ENCODE data around the gene LAPTM4A.
A peak's percentile ranks its signal among the peaks of the same experiment; 100 is the strongest.

Gene LAPTM4A

DNA sequence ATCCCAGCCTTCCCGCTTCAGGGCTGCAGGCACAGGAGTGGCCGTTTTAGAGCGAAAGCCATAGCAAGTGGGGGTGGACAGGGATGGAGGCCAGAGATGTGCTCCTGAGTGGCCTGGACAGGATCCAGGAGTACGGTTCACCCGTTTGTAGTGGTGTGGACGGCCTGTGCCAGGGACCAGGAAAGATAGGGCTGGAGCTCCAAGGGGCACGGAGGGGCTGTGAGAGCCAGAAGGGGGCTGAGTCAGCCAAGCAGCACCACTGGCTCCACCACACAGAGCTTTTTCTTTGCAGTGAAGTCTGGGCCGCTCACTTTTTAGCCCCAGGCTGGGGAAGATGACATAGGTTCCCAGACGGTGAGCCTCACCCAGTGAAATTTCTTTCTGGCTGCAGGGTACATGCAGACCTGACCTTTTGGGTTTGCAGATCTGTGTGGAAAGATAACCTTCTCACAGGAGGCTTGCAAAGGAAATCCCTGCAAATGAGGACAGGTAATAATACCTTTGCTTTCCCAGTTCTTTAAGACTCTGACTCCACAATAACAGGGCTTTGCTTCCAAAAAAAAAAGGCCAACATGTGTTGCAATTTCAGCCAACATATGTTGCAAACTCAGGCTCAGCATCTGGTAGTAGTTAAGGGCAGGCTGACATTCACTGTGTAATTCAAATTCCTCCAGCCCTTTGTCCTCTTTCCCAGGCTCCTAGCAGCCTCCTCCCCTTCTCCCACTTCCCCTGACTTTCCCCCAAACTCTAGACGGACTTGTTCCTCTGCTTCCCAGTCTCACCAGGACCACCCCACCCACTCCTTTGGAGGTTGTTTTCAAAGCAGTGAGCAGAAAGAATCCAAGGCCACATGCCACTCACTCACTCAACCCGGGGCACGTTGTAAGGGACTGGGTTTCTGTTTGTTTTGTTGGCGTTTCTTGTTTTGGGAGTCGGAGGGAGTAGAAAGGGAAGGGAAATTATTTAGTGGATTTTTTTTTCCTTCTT lies 20.3 kb upstream of the LAPTM4A start:
- H3K4me1 ChIP-seq, result no peaks in the 10 kb centered on the region
- no peaks in the 10 kb centered on the region for H3K27me3 ChIP-seq (ENCODE audit: control insufficient read depth, insufficient read depth, low read length)
- no peaks in the 10 kb centered on the region for H3K9me3 ChIP-seq (ENCODE audit: control insufficient read depth, low read length)
- no peak overlapping the region for H3K4me2 ChIP-seq (ENCODE audit: low read length)
- no peak overlapping the region for H3K9ac ChIP-seq
- no peaks in the 10 kb centered on the region for H3K79me2 ChIP-seq
- H3K4me3 ChIP-seq (ENCODE audit: low read depth, low read length), result no peak overlapping the region
- TF ChIP-seq, protein P1, sequence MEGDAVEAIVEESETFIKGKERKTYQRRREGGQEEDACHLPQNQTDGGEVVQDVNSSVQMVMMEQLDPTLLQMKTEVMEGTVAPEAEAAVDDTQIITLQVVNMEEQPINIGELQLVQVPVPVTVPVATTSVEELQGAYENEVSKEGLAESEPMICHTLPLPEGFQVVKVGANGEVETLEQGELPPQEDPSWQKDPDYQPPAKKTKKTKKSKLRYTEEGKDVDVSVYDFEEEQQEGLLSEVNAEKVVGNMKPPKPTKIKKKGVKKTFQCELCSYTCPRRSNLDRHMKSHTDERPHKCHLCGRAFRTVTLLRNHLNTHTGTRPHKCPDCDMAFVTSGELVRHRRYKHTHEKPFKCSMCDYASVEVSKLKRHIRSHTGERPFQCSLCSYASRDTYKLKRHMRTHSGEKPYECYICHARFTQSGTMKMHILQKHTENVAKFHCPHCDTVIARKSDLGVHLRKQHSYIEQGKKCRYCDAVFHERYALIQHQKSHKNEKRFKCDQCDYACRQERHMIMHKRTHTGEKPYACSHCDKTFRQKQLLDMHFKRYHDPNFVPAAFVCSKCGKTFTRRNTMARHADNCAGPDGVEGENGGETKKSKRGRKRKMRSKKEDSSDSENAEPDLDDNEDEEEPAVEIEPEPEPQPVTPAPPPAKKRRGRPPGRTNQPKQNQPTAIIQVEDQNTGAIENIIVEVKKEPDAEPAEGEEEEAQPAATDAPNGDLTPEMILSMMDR (IDR thresholded peaks at IDR 0.05), result no peak
- peak overlapping the region; percentile 62 for H3K27ac ChIP-seq
- peak overlapping the region; percentile 45 for H2AFZ ChIP-seq
- H3K36me3 ChIP-seq (ENCODE audit: control insufficient read depth, insufficient read depth, low read length), result no peaks in the 10 kb centered on the region

DNA sequence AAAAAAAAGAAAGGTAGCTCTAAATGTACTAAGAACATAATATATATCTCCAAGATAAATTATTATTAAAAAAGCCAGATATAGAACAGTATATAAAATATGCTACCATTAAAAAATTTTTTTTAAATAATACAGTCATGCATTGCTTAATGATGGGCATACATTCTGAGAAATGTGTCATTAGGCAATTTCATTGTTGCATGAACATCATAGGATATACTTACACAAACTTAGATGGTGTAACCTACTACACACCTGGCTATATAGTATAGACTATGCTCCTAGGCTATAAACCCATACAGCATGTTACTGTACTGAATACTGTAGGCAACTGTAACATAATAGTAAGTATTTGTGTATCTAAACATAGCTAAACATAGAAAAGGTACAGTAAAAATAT lies 18.3 kb upstream of the LAPTM4A start:
- H3K9me3 ChIP-seq (ENCODE audit: control insufficient read depth, low read length), result no peaks in the 10 kb centered on the region
- no peaks in the 10 kb centered on the region for H3K36me3 ChIP-seq (ENCODE audit: control insufficient read depth, insufficient read depth, low read length)
- H3K4me2 ChIP-seq (ENCODE audit: low read length), result no peak overlapping the region
- TF ChIP-seq, protein P1 (IDR thresholded peaks at IDR 0.05), result no peak
- no peak overlapping the region for H3K9ac ChIP-seq
- no peak overlapping the region for H3K4me3 ChIP-seq (ENCODE audit: low read depth, low read length)
- H3K4me1 ChIP-seq, result no peaks in the 10 kb centered on the region
- no peaks in the 10 kb centered on the region for H3K79me2 ChIP-seq
- H3K27me3 ChIP-seq (ENCODE audit: control insufficient read depth, insufficient read depth, low read length), result no peaks in the 10 kb centered on the region
- H2AFZ ChIP-seq, result no peak overlapping the region
- H3K27ac ChIP-seq, result no peak overlapping the region

DNA sequence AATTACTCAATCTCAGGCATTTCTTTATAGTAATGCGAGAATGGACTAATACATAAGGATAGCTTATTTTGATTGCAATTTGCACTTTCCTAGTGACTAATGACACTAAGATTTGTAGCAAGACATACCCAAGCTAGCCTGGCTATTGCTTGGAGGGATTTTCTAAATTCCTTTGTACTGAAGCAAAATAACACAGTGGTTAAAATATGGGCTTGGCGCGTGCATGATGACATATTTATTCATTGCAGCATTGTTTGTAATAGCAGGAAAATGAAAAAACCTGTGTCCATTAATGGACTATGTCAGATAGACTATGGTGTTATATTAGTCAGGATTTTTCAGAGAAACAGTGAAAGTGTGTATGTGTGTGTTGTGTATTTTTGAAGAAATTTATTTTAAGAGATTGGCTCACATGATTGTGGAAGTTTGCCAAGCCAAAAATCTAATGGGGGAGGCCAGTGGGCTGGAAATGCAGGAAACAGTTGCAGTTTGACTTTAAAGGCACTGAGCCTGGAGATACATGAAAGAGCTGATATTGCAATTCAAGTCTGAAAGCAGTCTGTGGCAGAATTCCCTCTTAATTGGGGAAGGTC lies 16.7 kb upstream of the LAPTM4A start:
- Histone ChIP-seq H3K4me3 (ENCODE audit: low read depth, low read length) (no peak overlapping the region), H3K27me3 (ENCODE audit: control insufficient read depth, insufficient read depth, low read length) (no peaks in the 10 kb centered on the region), H3K9ac (no peak overlapping the region), H3K79me2 (no peaks in the 10 kb centered on the region), H3K4me1 (no peaks in the 10 kb centered on the region), H3K9me3 (ENCODE audit: control insufficient read depth, low read length) (no peaks in the 10 kb centered on the region), H2AFZ (no peak overlapping the region), H3K36me3 (ENCODE audit: control insufficient read depth, insufficient read depth, low read length) (no peaks in the 10 kb centered on the region), H3K27ac (no peak overlapping the region), H3K4me2 (ENCODE audit: low read length) (no peak overlapping the region)
- TF ChIP-seq, protein P1 (IDR thresholded peaks at IDR 0.05), result no peak

DNA sequence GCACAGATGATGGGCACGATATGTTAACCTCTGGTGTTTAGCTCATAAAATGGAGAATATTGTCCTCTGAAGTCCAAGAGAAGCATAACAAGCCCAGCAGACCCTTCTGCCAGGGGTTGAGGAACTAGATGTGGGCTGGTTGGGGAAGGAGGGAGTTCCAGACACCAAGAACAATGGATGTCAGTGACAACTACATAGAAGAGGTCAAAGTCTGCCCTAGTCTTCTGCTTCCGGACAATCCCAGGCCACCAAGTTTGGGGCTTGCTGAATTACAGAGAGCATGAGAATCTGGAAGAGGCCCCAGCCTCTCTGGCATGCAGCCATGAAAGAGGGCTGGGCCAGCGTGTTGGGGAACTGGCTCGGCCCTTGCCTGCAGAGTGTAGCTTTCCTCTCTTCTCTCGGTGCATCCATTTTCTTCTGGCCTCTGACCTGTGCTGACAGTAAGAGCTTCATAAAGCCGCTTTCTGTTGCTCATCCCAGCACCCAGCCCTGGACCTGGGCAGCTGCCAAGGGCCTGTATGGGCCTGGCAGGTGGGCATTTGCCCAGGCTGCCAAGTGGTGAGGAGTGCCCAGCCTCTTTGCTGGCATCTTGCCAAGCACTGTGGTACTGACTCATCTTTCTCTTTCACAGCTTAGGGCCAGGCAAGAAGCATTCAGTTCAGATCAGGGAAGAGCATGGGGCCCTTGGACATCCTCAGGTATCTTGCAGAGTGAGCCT lies 14.6 kb upstream of the LAPTM4A start:
- H3K27ac ChIP-seq, result no peak overlapping the region
- peak overlapping the region; percentile 42 for H2AFZ ChIP-seq
- TF ChIP-seq, protein P1 (IDR thresholded peaks at IDR 0.05), result no peak
- no peak overlapping the region for H3K9ac ChIP-seq
- no peaks in the 10 kb centered on the region for H3K9me3 ChIP-seq (ENCODE audit: control insufficient read depth, low read length)
- H3K4me1 ChIP-seq, result no peaks in the 10 kb centered on the region
- no peaks in the 10 kb centered on the region for H3K79me2 ChIP-seq
- no peaks in the 10 kb centered on the region for H3K36me3 ChIP-seq (ENCODE audit: control insufficient read depth, insufficient read depth, low read length)
- H3K4me3 ChIP-seq (ENCODE audit: low read depth, low read length), result no peak overlapping the region
- H3K27me3 ChIP-seq (ENCODE audit: control insufficient read depth, insufficient read depth, low read length), result no peaks in the 10 kb centered on the region
- H3K4me2 ChIP-seq (ENCODE audit: low read length), result no peak overlapping the region

Measured in parathyroid adenoma (tissue), 2 donors.